Cardiac muscle cell (in vitro differentiated cells and primary cell): ENCODE results near the gene QSOX2. TPM values are rescaled to one million over a fixed set of nuclear protein-coding genes. Genes with fewer than 3 reads are reported as not detected.

Source experiments
- DNase-seq, 2 donors: peaks; one replicate each; pipeline versions ENCODE4 v3.0.0 to v3.0.0-alpha.2; 2010 to 2017; ENCODE audit warnings: low read depth in 1 of 2, low spot score in 1 of 2
- H3K27ac ChIP-seq: fragments of 200-600 bp; sonication (generic); 2 replicates; pipeline ENCODE4 v1.5.1; 2016
- H3K27me3 ChIP-seq: fragments of 200-600 bp; sonication (generic); 2 replicates; pipeline ENCODE4 v1.6.0; 2016; ENCODE audit warnings: control low read depth
- H3K36me3 ChIP-seq: fragments of 200-600 bp; sonication (generic); 2 replicates; pipeline ENCODE4 v1.5.1; 2016; ENCODE audit warnings: control low read depth
- H3K4me1 ChIP-seq: fragments of 200-600 bp; sonication (generic); 2 replicates; pipeline ENCODE4 v1.8.1; 2017; ENCODE audit warnings: low read depth, mild to moderate bottlenecking, mixed run types
- H3K4me3 ChIP-seq: fragments of 200-600 bp; sonication (generic); 2 replicates; pipeline ENCODE4 v1.5.1; 2016; ENCODE audit warnings: mild to moderate bottlenecking
- H3K9me3 ChIP-seq: fragments of 200-600 bp; sonication (generic); 2 replicates; pipeline ENCODE4 v1.5.1; 2017; ENCODE audit warnings: low read depth, mild to moderate bottlenecking, control low read depth
- polyA plus RNA-seq: library from polyadenylated mRNA; unstranded; fragments of >200 nt; fragmentation: Nextera tagmentation; extraction: Ambion mirVana; gene quantifications from 2 replicates; pipeline ENCODE4 v1.2.1, GENCODE V29; 2016
- total RNA-seq: library from RNA; depleted of rRNA; stranded (reverse); fragments of >200 nt; gene quantifications from 2 replicates; pipeline ENCODE4 v1.2.3, GENCODE V29; 2016
- TF ChIP-seq, protein P1 (sequence below): IDR thresholded peaks from 2 replicates; pipeline ENCODE4 v1.5.1; 2012; ENCODE audit warnings: low read depth, mild to moderate bottlenecking, low read length

QSOX2 gene
- total and polyA plus RNA-seq, 2 experiments from 2014 or later = 1.7 to 10.5 TPM

DNA sequence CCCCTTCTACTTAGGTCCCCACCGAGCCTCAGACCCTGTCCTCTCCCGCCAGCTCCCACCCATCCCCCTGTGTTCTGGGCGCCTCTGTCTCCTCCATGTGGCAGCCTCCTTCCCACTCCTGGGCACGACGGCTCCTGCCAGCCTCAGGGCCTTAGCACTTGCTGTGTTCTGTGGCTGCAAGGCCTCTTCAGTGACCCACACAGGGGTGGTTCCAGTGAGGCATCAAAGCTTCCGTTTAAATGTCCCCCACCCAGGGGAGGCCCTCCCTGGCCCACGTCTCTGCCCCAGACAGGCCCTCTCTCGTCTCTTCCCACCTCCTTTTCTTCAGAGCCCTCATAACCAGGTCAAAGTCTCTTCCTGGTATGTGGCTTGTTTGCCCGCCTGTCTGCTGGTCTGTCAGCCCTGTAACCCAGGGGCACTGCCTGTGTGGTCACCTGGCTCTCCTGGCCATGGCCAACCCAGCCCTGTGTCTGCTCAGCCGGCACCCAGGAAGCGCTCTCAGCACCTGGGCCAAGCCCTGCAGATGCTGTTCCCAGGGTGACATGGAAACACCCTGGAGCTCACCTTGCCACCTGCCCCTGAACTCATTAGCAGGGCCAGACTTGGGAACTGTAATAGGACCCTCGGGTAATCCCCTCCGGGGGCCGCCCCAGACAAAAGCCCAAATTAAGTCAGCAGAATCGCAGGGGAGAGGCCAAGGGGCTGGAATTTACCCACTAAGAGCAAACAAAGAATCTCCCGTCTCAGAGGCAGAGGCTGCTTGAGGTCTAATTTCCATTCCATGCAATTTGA, 74.4 kb downstream of the QSOX2 start:
- Histone ChIP-seq H3K4me1 (peaks cover 4% of the 10 kb centered on the region), H3K27me3 (no peaks in the 10 kb centered on the region), H3K27ac (peak overlapping the region; percentile 22), H3K9me3 (no peaks in the 10 kb centered on the region), H3K36me3 (no peaks in the 10 kb centered on the region), H3K4me3 (no peak overlapping the region)
- DNase-seq = peak in 1 of 2 donors; percentile 69
- TF ChIP-seq, protein P1, sequence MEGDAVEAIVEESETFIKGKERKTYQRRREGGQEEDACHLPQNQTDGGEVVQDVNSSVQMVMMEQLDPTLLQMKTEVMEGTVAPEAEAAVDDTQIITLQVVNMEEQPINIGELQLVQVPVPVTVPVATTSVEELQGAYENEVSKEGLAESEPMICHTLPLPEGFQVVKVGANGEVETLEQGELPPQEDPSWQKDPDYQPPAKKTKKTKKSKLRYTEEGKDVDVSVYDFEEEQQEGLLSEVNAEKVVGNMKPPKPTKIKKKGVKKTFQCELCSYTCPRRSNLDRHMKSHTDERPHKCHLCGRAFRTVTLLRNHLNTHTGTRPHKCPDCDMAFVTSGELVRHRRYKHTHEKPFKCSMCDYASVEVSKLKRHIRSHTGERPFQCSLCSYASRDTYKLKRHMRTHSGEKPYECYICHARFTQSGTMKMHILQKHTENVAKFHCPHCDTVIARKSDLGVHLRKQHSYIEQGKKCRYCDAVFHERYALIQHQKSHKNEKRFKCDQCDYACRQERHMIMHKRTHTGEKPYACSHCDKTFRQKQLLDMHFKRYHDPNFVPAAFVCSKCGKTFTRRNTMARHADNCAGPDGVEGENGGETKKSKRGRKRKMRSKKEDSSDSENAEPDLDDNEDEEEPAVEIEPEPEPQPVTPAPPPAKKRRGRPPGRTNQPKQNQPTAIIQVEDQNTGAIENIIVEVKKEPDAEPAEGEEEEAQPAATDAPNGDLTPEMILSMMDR = no peak

DNA sequence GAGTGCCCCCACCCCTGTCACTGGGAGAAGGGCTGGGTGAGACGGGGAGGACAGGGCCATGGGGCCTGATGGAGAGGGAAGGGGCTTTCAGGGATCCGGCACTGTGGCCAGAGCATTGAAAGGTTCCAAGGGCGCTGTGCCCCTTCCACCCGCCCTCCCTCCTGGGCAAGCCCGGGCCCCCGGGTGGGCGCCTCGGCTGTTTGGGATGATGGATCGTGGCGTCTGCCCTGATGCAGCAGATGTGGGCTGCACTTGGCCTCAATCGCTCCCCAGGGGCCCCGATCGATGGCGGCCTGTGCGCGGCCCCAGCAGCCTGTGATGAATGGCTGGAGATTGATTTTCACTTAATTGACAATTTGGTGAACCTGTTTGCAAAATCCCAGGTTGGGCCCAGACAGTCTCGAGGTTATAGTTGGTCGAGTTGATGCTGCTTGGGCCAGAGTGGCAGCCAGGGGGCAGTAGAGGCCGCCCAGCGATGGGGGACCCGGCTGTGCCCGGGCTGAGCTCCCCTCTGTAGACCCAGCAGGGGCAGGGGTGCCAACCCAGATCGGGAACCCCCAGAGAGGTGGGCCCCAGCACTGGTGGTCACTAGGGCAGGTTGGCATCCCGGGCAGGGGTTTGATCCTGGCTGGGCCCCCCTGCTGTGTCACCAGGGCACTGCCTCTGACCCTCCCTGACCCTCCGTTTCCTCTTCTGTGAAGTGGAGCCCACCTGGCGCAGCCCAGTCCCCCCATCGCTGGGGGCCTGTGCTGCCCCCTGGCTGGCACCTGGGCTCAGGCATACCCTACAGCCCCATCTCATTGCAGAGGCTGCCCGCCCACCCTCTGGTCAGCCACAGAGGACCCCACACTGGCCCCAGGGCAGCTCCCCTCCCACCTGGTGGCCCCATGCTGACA, 75.4 kb downstream of the QSOX2 start:
- DNase-seq = peak; percentile 22 to 55
- TF ChIP-seq, protein P1 = peak; percentile 81
- Histone ChIP-seq H3K27me3 (no peaks in the 10 kb centered on the region), H3K4me3 (no peak overlapping the region), H3K36me3 (no peaks in the 10 kb centered on the region), H3K4me1 (peaks cover 4% of the 10 kb centered on the region), H3K27ac (no peak overlapping the region), H3K9me3 (no peaks in the 10 kb centered on the region)

DNA sequence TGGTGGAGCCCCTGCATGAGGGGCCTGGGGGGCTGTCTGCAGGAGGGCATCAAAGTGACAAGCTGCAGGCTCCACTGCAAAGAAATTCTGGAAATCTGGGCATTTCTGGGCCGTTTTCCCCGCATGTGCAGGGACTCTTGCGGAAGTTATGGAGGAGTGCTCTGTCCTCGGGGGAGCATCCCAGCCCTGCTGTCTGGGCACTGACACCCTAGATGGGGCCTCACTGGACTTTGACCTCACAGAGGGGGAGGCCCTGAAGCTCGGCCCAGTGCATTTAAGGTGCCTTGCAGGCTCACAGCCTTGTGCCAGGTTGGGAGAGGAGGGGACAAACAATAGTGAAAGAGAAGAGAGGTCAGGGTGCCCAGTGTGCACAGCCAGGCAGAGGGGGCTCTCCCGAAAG, 76.1 kb downstream of the QSOX2 start:
- no peak for DNase-seq
- no peaks in the 10 kb centered on the region for H3K36me3 ChIP-seq
- no peaks in the 10 kb centered on the region for H3K9me3 ChIP-seq
- H3K27ac ChIP-seq = no peak overlapping the region
- TF ChIP-seq, protein P1 = no peak
- peaks cover 4% of the 10 kb centered on the region for H3K4me1 ChIP-seq
- no peak overlapping the region for H3K4me3 ChIP-seq
- H3K27me3 ChIP-seq = no peaks in the 10 kb centered on the region

DNA sequence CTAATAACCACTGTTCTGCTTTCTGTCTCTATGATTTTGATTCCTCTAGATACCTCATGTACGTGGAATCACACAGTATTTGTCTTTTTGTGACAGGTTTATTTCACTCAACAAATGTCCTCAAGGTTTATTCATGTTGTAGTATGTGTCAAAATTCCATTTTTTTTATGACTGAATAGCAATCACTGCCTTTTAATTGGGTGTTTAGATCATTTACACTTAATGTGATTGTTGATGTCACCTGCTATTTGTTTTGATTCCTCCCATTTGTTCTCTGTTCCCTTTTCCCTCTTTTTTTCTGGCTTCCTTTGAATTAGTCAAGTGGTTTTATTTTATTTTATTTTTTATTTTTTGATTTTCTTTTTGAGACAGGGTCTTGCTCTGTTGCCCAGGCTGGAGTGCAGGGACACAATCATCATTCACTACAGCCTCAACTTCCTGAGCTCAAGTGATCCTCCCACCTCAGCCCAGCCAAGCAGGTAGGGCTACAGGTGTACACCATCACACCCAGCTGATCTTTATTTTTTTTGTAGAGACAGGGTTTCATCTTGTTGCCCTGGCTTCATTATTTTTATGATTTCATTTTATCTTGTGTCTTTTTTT, 82.3 kb downstream of the QSOX2 start:
- Histone ChIP-seq H3K36me3 (no peaks in the 10 kb centered on the region), H3K4me1 (no peaks in the 10 kb centered on the region), H3K9me3 (no peaks in the 10 kb centered on the region), H3K27me3 (no peaks in the 10 kb centered on the region), H3K27ac (no peak overlapping the region), H3K4me3 (no peak overlapping the region)
- no peak for DNase-seq
- TF ChIP-seq, protein P1 = no peak

DNA sequence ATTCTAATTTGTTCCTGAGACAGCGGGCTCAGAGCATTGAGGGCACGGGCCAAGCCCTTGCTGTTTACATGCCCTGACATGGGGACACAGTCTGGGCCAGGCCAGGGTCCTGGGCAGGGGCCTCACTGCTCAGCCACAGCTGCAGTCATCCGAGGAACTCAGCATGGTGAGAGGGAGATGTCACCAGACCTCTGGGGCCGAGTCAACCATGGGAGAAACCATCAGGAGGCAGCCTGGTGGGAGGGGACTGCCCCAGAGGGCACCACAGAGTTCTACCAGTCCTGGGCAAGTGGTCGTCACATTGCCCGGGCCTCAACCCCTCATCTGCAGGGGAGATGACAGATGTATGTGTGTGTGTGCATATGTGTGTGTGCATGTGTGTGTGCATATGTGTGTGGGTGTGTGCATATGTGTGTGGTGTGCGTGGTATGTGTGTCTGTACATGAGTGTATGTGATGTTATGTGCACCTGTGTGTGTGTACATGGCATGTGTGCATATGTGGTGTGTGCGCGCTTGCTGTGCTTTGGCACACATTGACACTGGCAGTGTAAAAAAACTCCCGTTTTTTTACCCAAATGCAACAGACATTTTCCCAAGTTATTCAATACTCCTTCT, 84.5 kb downstream of the QSOX2 start:
- DNase-seq = no peak
- H3K36me3 ChIP-seq = no peaks in the 10 kb centered on the region
- H3K27me3 ChIP-seq = no peaks in the 10 kb centered on the region
- no peak overlapping the region for H3K27ac ChIP-seq
- H3K4me1 ChIP-seq = no peaks in the 10 kb centered on the region
- no peak overlapping the region for H3K4me3 ChIP-seq
- no peaks in the 10 kb centered on the region for H3K9me3 ChIP-seq
- TF ChIP-seq, protein P1 = no peak
